ENCODE measurements around the gene NUP210.
A peak's percentile ranks its signal among the peaks of the same experiment; 100 is the strongest.

Gene NUP210

DNA sequence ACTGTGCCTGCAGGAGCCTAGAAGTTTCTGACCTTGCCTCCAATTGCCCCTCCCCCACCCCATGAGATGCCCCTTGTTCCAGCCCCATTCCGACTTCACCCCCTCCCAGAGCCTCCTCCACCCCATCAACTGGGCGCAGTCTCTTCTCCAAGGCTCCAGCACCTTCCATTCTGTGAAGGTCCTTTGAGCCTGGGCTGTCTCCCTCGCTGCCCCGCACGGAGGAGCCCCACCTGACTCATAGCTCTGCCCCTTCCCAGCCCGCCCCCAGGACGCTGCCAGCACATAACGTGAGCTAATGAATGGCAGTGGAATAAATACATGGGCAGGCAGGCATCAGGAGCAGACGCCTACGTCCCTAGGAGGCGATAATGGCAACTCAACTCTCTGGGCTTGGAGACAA, 113.1 kb downstream of the NUP210 start:
- in situ Hi-C loops (cut with MboI; ENCODE audit: low pct_unique_long_range_greater_than_20kb, low sequenced_read_pairs) = no loop called here
- no peak for DNase-seq

DNA sequence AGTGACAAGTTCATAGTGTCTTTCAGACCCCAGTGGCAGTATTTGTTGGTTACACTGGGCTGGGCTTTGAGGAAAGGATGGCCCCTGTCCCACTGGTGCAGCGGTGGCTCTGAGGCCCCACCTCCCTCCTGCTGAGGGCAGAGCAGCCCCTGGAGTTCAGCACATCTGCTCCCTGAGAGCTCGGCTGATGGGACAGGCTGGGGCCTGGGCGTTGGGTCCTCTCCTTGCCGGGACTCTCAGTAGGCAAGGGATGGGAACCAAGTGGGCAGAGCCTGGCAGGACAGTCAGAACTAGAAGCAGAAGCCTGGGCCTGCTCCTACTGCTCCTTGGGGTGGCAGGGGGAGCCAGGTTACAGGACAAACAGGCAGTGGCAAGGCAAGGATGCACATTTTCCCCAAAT, 114.5 kb downstream of the NUP210 start:
- no peak for DNase-seq
- in situ Hi-C loops (cut with MboI; ENCODE audit: low pct_unique_long_range_greater_than_20kb, low sequenced_read_pairs) = no loop called here

DNA sequence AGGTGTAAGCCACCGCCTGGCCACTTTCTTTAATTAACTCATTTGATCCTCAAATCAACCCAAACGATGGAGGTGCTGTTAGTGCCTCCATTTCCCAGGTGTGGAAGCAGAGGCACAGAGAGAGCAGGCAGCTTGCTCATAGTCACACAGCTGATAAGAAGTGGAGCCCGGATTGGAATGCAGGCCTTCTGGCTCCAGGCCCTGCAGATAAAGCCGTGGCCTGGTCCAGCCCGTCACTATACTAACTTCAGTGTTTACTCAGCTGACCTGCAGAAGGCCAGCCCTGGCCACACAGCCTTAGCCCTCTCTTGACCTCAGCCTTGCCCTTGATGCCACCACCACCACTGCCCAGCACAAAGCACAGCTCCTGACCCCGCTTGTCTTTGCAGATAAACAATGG, 116.7 kb downstream of the NUP210 start:
- in situ Hi-C loops (cut with MboI; ENCODE audit: low pct_unique_long_range_greater_than_20kb, low sequenced_read_pairs) = no loop called here
- DNase-seq = no peak

DNA sequence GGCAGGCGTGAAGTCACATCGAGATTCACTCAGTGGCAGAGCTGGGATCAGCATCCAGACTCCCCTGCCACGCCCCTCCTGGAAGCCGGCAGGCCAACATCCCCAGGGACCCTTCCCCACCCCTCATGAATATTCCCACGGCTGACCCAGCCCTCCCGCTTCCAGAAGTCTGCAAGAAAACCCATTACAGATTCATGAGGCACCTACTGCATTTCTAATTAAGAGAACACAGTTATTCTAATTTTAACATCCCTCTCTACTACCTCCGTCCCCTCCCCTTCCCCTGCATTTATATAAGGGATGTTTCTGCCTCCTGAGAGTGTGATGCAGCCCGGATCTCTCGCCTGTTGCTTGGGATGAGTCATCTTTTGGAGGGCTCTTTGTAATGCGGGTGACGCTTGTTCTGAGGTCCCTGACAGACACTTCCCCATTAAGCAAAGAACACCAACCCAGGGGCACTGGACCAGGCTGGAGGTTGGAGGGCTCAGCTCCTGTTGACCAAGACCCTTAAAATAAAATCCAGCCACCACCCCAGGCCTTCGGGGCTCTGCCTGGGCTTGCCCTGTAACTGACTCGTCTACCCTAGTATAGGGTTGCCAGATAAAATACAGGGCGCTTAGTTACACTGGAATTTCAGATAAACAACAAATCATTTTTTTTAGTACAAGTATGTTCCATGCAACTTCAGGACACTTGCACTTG, 118.7 kb downstream of the NUP210 start:
- DNase-seq = peak; percentile 91
- in situ Hi-C loops (cut with MboI; ENCODE audit: low pct_unique_long_range_greater_than_20kb, low sequenced_read_pairs) = no loop called here

DNA sequence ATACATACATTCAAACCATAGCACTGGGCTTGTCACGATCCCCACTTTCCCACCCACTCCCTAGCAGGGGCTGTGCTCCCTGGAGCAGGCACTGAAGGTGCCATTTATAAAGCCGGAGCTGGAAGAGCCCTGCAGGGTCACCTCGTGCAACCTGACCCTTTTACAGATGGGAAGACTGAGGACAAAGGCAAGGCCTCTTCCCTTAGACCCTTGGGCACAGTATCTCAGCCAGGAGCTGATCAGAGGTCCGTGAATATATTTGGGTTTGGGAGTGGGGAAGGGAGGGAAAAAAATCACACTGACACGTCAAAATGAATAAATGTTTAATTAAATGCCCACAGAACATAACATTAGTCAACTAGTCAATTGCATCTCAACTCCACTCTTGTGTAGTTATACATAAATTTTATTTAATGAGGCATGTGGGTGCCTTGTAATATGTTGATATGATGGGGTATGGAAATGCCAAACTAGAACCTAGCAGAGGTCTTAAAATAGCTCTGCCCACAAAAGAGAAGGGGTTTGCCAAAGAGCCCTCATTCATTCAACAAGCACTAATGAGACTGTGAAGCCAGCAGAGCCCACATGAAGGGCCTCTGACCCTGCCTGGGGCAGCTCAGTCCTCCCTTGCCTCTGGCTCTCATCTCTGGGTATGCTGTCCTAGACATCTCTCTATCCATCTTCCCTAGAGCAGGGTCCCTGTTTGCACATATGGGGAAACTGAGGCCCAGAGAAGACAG, 119.4 kb downstream of the NUP210 start:
- in situ Hi-C loops (cut with MboI; ENCODE audit: low pct_unique_long_range_greater_than_20kb, low sequenced_read_pairs) = no loop called here
- no peak for DNase-seq

DNA sequence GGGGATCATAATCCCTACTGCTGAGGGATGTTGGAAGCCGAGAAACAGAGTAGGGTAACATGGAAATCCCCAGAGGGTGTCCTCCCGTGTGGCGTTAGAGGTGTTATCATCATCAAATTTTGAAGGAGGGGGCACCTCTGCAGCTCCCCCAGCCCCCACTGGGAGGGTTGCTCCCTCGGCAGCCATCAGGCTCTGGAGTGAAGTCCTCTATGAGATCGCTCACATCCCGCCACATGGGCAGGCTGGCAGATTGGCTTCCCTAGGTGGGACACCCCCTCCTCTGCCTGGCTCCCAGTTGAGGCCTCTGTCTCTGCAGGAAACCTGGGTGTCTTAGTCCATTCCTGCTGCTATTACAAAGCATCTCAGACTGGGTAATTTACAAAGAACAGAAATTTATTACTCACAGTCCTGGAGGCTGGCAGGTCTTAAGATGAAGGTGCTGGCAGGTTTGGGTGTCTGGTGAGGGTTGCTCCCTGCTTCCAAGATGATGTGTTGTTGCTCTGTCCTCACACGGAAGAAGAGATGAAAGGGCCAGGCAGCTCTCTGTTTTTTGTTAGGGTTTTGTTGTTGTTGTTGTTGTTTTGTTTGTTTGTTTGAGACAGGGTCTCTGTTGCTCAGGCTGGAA, 120.5 kb downstream of the NUP210 start:
- in situ Hi-C loops (cut with MboI; ENCODE audit: low pct_unique_long_range_greater_than_20kb, low sequenced_read_pairs) = no loop called here
- no peak for DNase-seq

DNA sequence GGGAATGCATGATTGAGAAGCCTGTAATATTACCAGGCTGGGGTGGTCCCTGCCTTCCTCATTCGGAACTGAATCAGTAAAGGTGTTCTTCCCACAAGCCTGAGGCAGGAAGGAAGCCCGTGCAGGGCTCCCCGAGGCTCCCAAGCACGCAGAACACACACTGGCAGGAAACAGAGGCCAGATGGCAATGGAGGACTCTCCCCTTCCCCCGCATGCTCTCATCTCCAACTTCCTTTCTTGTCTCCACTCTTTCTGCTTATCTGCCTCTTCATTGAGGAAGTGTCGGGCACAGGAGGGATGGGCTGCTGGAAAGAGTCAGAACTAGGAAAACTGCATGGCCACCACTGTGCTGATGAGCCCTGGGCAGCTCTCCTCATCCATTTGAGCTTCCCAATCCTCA, 123.5 kb downstream of the NUP210 start:
- in situ Hi-C loops (cut with MboI; ENCODE audit: low pct_unique_long_range_greater_than_20kb, low sequenced_read_pairs) = no loop called here
- peak; percentile 99 for DNase-seq

DNA sequence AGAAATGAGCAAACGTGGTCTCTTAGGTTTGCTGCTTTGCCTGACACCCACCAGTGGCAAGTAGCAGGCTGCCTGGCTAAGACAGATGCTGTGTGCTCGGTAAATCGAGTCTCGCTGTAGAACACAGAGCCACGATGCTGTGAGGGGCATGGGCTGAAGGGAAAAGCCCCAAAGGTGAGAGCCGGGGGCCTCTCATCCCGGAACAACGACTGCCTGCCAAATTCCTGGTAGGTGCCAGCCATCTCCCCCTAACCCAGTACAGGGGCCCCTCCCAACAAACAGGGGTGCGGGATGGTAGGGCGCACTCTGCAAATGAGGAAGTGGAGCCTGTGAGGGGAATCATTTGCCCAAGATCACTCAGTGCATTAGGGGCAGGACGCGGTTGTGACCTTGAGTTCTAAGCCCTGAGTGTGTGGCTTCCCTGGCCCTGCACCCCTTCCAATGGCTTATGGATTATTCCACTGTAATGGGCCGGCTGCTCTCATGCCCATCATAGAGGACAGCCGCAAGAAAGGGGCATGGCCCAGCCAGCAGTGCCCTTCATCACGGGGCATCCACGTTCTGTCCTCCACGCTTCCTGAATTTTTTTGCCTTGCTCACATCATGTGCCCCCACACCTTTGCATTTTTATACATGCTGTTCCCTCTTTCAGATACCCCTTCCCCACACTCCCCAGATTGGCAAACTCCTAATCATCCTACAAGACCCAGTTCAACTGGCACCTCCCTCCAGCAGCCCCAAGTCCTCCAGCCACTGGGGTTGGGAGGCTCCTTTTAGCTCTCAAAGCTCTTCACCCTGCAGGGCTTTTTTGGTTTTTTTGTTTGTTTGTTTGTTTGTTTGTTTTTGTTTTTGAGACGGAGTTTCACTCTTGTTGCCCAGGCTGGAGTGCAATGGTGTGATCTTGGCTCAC, 125.4 kb downstream of the NUP210 start:
- peak; percentile 54 for DNase-seq

DNA sequence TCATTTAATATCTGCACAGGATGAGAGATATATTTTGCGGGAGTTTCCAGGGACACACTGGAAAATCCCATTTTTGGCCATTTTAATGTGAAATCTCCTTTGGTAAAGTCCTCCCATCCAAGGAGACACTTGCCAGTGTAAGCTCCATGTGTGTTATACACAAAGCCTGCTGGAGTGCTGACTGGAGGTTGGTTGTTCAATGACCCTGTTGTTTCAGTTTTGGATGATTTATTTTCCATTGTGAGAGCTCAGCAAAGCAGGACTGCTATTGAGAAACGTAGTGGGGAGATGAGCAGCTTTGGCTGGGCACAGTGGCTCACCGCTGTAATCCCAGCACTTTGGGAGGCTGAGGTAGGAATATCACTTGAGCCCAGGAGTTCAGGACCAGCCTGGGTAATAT, 127.7 kb downstream of the NUP210 start:
- DNase-seq = no peak
- in situ Hi-C loops (cut with MboI; ENCODE audit: low pct_unique_long_range_greater_than_20kb, low sequenced_read_pairs) = no loop called here

More for the DNA sequence above, 125.4 kb downstream of the NUP210 start:
- in situ Hi-C loops (cut with MboI; ENCODE audit: low pct_unique_long_range_greater_than_20kb, low sequenced_read_pairs) = no loop called here

DNA sequence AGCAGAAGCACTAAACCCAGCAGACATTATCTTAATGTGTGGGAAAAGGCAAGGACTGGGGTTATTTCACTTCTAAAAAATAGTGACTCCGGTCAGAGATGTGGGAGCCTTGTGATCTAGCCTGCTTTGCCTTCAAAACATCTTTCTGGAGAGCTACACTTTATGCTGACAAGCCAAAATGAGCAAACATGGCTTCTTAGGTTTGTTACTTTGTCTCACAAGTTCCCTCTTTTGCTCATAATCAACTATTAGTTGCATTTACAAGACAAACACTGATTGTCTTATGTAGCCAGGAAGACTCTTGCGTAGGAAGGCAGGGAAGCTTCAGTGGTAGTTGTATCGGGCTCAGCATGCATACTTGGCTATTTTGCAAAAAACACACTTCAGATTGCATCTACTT, 129.2 kb downstream of the NUP210 start:
- in situ Hi-C loops (cut with MboI; ENCODE audit: low pct_unique_long_range_greater_than_20kb, low sequenced_read_pairs) = no loop called here
- no peak for DNase-seq

DNA sequence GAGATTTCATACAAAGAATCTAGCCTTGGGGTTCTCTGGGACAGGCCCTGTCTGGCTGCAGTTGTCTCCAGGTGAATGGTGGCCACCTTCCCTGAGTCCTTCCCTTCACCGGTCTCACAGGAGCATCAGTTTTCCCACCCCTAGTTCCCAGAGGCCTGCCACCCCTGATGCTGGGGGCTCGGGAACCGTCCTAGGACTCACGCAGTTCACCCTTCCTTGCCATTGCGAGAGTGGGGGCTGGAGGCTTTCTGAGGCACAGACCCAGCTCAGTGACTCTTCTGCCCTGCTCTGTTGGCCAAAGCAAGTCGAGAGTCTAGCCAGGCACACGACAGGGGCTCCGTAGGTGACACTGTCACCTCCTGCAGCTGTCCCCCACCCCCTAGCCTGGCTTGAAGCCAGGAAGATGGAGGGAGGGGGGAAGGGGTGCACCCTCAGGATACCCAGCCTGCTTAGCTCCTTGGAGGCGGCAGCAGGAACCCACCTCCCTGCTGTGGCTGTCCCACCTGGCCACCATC, 130.3 kb downstream of the NUP210 start:
- no peak for DNase-seq
- in situ Hi-C loops (cut with MboI; ENCODE audit: low pct_unique_long_range_greater_than_20kb, low sequenced_read_pairs) = no loop called here

DNA sequence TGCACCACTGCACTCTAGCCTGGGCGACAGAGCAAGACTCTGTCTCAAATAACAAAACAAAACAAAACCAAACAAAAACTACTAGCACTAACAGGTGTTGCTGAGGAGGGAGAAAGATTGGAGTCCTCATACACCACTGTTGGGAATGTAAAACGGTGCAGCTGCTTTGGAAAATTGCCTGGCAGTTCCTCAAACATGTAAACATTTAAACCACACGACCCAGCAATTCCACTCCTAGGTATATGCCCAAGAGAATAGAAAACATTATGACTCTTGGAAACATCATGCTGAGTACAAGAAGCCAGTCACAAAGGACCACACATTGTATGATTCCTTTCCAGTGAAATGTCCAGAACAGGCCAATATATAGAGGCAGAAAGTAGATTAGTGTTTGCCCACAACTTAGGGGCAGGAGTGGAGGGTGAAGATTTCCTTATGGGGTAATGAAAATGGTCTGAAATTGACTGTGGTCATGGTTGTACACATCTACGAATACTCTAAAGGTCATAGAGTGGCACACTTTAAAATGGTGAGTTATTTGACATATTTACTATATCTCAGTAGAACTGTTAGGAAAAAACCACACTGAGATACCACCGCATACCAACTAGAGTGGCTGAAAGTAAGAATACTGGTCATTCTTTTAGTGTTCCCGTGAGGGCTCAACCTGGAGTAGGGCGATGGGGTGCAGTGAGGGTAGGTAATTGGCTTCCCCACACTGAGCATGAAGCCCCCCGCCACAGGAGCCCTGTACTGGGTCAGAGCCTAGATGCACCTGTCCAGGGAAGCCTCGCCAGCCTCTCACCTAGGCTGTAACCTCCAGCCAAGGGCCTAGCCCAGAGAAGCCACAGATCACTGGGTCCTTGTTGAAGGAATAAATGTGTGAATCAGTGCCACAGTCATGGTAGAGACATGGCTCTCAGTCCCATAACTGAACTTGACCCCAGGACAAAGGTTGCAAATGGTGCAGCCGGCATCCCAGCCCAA, 131.1 kb downstream of the NUP210 start:
- in situ Hi-C loops (cut with MboI; ENCODE audit: low pct_unique_long_range_greater_than_20kb, low sequenced_read_pairs) = no loop called here
- no peak for DNase-seq

DNA sequence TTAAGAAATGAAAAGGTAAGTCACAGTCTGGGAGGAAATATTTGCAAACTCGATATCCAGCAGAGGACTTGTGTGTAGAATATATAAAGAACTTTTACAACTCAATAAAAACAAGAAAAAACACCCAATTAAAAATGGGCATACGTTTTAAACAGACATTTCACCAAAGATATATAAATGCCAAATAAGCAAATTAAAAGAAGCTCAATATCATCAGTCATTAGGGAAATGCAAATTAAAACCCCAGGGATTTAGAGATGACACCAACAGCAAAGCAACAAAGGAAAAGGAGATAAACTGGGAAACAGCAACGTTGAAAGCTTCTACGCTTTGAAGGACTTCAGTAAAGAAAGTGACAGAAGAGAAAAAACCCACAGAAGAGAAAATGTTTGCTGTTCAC, 132.3 kb downstream of the NUP210 start:
- in situ Hi-C loops (cut with MboI; ENCODE audit: low pct_unique_long_range_greater_than_20kb, low sequenced_read_pairs) = no loop called here
- DNase-seq = no peak

DNA sequence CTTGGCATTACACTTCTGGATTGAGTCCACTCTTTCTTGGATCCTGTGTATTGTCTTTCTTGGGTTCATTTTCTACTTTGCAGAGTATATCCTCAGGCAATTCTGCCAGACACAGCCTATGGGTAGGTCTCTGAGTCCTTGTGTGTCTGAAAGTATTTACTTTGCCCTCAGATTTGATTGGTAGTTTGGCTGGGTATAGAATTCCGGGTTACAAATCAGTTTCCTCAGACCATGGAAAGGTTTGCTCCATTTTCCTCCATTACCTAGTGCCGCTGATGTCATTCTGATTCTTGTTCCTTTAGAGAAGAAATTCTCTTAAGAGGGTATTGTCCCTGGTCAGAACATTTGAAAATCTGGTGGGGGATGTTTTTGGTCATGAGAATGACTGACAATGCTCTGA, 133.2 kb downstream of the NUP210 start:
- DNase-seq = no peak
- in situ Hi-C loops (cut with MboI; ENCODE audit: low pct_unique_long_range_greater_than_20kb, low sequenced_read_pairs) = no loop called here

DNA sequence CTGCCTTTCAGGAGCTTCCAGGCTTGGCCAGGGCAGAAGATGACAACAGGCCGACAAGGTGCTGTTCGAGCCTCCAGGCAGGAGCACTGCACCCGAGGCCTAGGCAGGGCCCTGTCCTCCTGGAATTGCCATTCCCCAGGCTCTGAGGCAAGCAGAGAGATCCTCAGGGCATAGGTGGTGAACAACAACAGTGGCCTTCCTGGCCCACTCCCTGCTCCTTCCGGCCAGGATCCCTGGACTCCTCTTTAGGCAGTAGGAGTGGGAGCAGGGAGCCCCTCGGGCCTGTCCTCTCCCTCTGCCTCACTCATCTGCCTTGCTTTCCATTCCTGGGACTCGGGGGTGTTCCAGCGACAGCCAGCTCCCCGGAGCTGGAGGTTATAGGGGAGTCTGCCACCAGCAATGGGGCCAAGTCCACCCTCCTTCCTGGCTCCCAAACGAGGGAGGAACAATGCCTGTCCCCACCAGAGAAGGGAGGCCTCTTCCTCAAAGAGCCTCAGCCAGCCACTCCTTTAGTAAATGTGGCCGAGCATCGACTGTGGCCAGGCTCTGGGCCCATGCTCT, 135.0 kb downstream of the NUP210 start:
- in situ Hi-C loops (cut with MboI; ENCODE audit: low pct_unique_long_range_greater_than_20kb, low sequenced_read_pairs) = no loop called here
- DNase-seq = no peak

DNA sequence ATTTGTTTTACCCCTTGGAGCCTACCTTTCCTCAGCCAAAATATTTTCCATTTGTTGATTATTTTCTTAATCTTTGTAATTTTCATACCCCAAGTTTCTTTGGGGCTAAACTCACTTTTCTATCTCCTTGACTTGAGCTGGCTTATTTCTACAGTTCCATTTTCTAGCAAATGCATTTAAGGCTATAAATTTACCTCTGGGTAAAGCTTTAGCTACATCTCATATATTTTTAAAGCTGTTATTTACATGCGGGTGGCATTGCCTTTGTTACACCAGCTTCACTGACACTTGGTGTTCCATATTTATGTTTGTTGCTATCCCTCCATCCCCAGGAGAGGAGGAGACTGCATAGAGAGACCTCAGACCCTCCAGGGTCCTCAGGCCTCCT, 136.3 kb downstream of the NUP210 start:
- DNase-seq = no peak

DNA sequence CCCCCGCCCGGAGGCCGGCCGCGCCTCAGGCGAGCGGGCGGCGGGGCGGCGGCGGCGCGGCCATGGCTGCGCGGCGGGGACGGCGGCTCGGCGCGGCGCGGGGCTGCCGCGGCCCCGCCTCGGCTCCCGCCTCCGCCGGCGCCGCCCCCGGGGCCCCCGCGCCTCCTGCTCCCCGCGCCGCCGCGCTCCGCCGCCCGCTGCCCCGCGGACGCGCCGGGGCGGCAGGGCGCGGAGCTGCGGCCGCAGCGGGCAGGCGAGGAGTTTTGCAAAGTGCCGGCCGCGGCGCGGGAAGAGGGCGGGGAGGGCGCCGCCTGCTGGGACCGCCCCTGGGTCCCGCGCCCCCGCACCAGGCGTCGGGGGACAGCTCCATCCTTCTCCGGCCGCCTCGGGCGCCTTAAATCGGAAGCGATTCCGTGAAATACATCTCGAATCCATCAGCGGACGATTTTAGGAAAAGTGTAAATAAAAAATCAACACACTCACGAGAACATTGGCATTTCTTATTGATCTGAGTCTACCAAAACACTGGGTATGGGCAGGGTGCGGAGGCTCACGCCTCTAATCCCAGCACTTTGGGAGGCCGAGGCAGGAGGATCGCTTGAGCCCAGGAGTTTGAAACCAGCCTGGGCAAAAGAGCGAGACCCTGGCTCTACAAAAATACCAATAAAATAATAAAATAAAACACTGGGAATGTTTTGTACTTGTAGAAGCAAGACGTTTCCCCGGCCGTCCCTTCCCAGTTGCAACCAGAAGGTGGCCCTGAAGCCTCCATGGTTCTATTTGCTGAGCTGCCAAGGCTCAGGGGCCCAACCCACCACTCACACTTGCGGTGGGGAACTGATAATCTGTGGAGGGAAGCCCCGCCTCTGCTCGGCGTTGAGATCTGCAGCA, 136.9 kb downstream of the NUP210 start:
- DNase-seq = peak; percentile 82
- in situ Hi-C loops (cut with MboI; ENCODE audit: low pct_unique_long_range_greater_than_20kb, low sequenced_read_pairs) = no loop called here

More for the DNA sequence above, 136.3 kb downstream of the NUP210 start:
- in situ Hi-C loops (cut with MboI; ENCODE audit: low pct_unique_long_range_greater_than_20kb, low sequenced_read_pairs) = no loop called here

All from KBM-7 (cell line).